Memory B cell (primary cell): ENCODE results near the gene GADD45G.

ENCODE experiments used
- ATAC-seq: fragments of 150-1000 bp; cut with Tn5 transposase; 2 replicates; pipeline ENCODE4 v1.10.0; 2021; ENCODE audit warnings: low read depth, mild to moderate bottlenecking, moderate library complexity
- DNase-seq, 2 donors: peaks; one replicate each; pipeline ENCODE4 v3.0.0; 2022; ENCODE audit warnings: low spot score in 2 of 2
- H3K27ac Mint-ChIP-seq: one replicate; pipeline ENCODE4 v1.8.0; 2022; ENCODE audit warnings: mild to moderate bottlenecking, moderate library complexity, mixed read lengths
- H3K27me3 Mint-ChIP-seq: one replicate; pipeline ENCODE4 v1.8.0; 2022; ENCODE audit warnings: mixed read lengths
- H3K36me3 Mint-ChIP-seq: one replicate; pipeline ENCODE4 v1.8.0; 2022; ENCODE audit warnings: mild to moderate bottlenecking, mixed read lengths
- H3K4me1 Mint-ChIP-seq: one replicate; pipeline ENCODE4 v1.8.0; 2022; ENCODE audit warnings: mixed read lengths
- H3K4me3 Mint-ChIP-seq: one replicate; pipeline ENCODE4 v1.8.0; 2022; ENCODE audit warnings: mild to moderate bottlenecking, moderate library complexity, mixed read lengths
- H3K9me3 Mint-ChIP-seq: one replicate; pipeline ENCODE4 v1.8.0; 2022; ENCODE audit warnings: mixed read lengths

Gene GADD45G

DNA sequence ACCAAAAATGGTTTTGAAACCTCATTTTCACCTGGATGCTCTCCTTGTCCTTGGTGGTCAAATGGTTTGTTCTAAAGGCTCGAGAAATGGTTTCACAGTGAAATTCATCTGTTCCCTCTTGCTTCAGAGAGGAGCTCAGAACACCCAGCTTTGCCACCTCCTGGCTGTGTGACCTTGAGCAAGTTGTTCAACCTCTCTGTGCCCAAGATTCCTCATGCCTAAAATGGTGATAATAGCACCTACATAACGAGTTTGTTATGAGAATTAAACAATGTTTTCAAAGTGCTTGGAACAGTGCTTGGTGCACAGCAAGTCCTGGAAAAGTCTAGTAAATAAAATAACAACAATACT lies 6.5 kb upstream of the GADD45G start:
- H3K36me3 Mint-ChIP-seq = no peaks in the 10 kb centered on the region
- no peak overlapping the region for H3K4me3 Mint-ChIP-seq
- no peaks in the 10 kb centered on the region for H3K9me3 Mint-ChIP-seq
- H3K4me1 Mint-ChIP-seq = peaks cover 3% of the 10 kb centered on the region
- no peak overlapping the region for H3K27ac Mint-ChIP-seq
- DNase-seq (no peak), ATAC-seq (no peak)
- peaks cover 13% of the 10 kb centered on the region for H3K27me3 Mint-ChIP-seq

GRCh38 chr9:89598926-89599325 lies 5.9 kb upstream of the GADD45G start:
- Mint-ChIP-seq H3K9me3 (no peaks in the 10 kb centered on the region), H3K4me1 (peaks cover 5% of the 10 kb centered on the region), H3K4me3 (no peak overlapping the region), H3K27me3 (peaks cover 10% of the 10 kb centered on the region), H3K36me3 (no peaks in the 10 kb centered on the region), H3K27ac (no peak overlapping the region)
- DNase-seq = no peak
- ATAC-seq = no peak

- Mint-ChIP-seq H3K27ac (no peak overlapping the region), H3K9me3 (no peaks in the 10 kb centered on the region), H3K4me3 (no peak overlapping the region), H3K4me1 (peaks cover 11% of the 10 kb centered on the region), H3K36me3 (no peaks in the 10 kb centered on the region), H3K27me3 (peaks cover 8% of the 10 kb centered on the region)
- DNase-seq (no peak), ATAC-seq (no peak)
Measured at GRCh38 chr9:89600831-89601230, 4.0 kb upstream of the GADD45G start.

DNA sequence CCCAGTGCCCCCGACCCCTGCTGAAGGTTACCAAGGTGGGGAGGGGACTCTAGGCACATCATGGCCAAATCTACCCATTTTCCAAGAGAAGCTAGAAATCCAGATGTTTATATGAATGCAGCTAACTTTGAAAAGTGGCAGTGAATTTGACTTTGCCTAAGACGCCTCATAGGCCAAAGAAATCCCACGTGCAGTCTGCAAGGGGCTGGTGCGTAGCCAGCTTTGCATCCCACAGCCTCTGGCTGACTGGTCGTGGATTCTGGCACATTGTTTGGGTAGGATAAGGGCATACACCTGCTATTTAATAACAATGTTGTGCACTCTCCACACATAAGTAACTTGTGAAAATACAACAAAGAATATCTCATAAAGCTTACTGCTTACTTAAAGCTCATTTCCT lies 3.5 kb upstream of the GADD45G start:
- no peak for ATAC-seq
- H3K27ac Mint-ChIP-seq = no peak overlapping the region
- peaks cover 6% of the 10 kb centered on the region for H3K27me3 Mint-ChIP-seq
- DNase-seq = no peak
- no peaks in the 10 kb centered on the region for H3K36me3 Mint-ChIP-seq
- peaks cover 13% of the 10 kb centered on the region for H3K4me1 Mint-ChIP-seq
- H3K9me3 Mint-ChIP-seq = no peaks in the 10 kb centered on the region
- no peak overlapping the region for H3K4me3 Mint-ChIP-seq

DNA sequence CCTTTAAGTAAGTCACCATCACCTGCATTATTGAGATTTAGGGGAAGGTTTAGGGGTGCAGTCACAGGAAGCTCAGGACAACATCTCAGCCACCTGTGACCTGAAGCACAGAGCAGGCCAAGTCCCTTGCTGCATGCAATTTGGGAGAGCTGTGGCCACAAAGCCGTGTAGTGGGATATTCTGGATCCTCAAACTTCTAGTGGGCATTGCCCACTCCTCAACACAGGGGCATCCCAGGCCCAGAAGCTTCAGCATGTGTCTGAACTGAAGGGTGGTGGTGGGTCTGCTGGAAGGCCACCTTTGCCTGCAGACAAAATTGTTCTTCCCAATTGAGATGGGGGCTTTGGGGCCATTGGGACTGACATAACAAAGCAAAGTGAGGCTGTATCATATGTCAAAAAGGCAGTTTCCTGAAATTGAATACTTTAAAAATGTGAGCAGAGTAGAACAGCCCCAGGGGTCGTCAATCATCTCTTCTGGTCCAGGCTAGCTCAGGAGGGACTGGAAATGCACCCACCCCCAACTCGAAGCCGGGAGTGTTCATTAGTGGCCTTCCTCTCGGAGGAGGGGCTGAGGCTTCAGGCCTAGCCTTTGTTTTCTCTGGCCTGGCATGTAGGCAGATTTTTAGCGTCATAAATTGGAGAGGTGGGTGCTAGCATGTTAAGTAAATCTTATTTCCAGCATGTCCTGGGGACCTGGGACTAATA lies 2.8 kb upstream of the GADD45G start:
- no peak for ATAC-seq

GRCh38 chr9:89602978-89603766 lies 1.6 kb upstream of the GADD45G start:
- Mint-ChIP-seq H3K9me3 (no peaks in the 10 kb centered on the region), H3K4me1 (peaks cover 15% of the 10 kb centered on the region), H3K27me3 (peaks cover 2% of the 10 kb centered on the region), H3K4me3 (peak overlapping the region; percentile 84), H3K27ac (peak overlapping the region; percentile 31), H3K36me3 (no peaks in the 10 kb centered on the region)
- ATAC-seq (peak; percentile 60), DNase-seq (peak; percentile 81 to 86)

More for the DNA sequence above, 2.8 kb upstream of the GADD45G start:
- Mint-ChIP-seq H3K27ac (no peak overlapping the region), H3K4me1 (peaks cover 15% of the 10 kb centered on the region), H3K9me3 (no peaks in the 10 kb centered on the region), H3K4me3 (no peak overlapping the region), H3K27me3 (peaks cover 4% of the 10 kb centered on the region), H3K36me3 (no peaks in the 10 kb centered on the region)
- DNase-seq = no peak

GRCh38 chr9:89603767-89604665 lies 796 bp upstream of the GADD45G start:
- DNase-seq (peak in 1 of 2 donors; percentile 50), ATAC-seq (peak; percentile 3)
- peaks cover 4% of the 10 kb centered on the region for H3K27me3 Mint-ChIP-seq
- no peaks in the 10 kb centered on the region for H3K9me3 Mint-ChIP-seq
- no peaks in the 10 kb centered on the region for H3K36me3 Mint-ChIP-seq
- peaks cover 15% of the 10 kb centered on the region for H3K4me1 Mint-ChIP-seq
- H3K4me3 Mint-ChIP-seq = peak overlapping the region; percentile 84
- no peak overlapping the region for H3K27ac Mint-ChIP-seq

DNA sequence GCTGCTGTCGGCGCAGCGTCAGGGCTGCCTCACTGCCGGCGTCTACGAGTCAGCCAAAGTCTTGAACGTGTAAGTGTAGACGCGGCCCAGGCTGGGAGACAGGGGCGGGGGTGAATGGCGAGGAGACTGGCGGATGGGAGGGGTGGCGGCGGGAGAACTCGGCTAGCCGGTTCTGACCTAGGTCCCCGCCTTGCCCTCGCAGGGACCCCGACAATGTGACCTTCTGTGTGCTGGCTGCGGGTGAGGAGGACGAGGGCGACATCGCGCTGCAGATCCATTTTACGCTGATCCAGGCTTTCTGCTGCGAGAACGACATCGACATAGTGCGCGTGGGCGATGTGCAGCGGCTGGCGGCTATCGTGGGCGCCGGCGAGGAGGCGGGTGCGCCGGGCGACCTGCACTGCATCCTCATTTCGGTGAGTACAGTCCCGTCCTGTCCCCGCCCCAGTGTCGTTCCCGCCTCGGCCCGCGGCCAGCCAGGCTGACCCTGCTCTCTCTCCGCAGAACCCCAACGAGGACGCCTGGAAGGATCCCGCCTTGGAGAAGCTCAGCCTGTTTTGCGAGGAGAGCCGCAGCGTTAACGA lies 745 bp downstream of the GADD45G start:
- Mint-ChIP-seq H3K9me3 (no peaks in the 10 kb centered on the region), H3K27me3 (peaks cover 7% of the 10 kb centered on the region)

GRCh38 chr9:89606049-89606623 lies 1.3 kb downstream of the GADD45G start:
- DNase-seq (no peak), ATAC-seq (peak; percentile 9)
- Mint-ChIP-seq H3K4me3 (peak overlapping the region; percentile 86), H3K36me3 (no peaks in the 10 kb centered on the region), H3K4me1 (peaks cover 15% of the 10 kb centered on the region), H3K27ac (no peak overlapping the region), H3K27me3 (peaks cover 7% of the 10 kb centered on the region), H3K9me3 (no peaks in the 10 kb centered on the region)

More for the DNA sequence above, 745 bp downstream of the GADD45G start:
- no peaks in the 10 kb centered on the region for H3K36me3 Mint-ChIP-seq
- H3K4me1 Mint-ChIP-seq = peaks cover 15% of the 10 kb centered on the region
- DNase-seq (peak; percentile 16 to 55), ATAC-seq (peak; percentile 26)
- H3K4me3 Mint-ChIP-seq = peak overlapping the region; percentile 86
- peak overlapping the region; percentile 55 for H3K27ac Mint-ChIP-seq

DNA sequence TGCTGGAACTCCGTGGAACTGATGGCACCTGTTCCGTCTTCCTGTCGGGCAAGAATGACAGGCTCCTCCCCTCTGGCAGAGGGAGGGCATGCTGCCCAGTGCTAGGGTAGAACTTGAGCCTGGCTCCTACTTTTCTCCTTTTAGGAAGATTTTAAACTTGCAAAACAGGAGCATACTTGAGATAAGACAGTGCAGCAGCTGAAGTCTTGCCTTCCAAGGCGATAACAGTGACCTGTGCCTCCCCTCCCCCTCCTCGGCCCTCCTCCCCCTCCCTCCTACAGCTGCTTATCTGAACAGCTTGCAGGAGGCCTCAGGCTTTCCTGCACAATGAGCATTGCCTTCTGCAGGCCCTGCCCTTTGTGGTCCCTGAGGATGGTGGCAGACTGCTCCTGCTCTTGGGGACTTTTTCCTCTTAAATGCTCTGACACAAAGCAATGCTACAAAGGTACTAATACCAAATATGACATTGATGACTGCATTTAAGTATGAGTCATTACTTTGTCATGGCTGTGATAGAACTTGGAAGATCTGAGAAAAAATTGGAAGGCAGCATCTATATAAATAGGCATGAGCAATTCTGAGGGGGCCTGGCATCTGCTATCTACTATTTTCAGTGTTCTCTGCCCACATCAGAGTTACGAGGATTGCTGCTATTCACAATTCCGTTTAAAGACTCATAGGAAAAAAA lies 2.0 kb downstream of the GADD45G start:
- no peaks in the 10 kb centered on the region for H3K9me3 Mint-ChIP-seq
- ATAC-seq (no peak), DNase-seq (no peak)
- peaks cover 15% of the 10 kb centered on the region for H3K4me1 Mint-ChIP-seq
- no peak overlapping the region for H3K27ac Mint-ChIP-seq
- peaks cover 7% of the 10 kb centered on the region for H3K27me3 Mint-ChIP-seq
- H3K4me3 Mint-ChIP-seq = peak overlapping the region; percentile 86
- H3K36me3 Mint-ChIP-seq = no peaks in the 10 kb centered on the region

DNA sequence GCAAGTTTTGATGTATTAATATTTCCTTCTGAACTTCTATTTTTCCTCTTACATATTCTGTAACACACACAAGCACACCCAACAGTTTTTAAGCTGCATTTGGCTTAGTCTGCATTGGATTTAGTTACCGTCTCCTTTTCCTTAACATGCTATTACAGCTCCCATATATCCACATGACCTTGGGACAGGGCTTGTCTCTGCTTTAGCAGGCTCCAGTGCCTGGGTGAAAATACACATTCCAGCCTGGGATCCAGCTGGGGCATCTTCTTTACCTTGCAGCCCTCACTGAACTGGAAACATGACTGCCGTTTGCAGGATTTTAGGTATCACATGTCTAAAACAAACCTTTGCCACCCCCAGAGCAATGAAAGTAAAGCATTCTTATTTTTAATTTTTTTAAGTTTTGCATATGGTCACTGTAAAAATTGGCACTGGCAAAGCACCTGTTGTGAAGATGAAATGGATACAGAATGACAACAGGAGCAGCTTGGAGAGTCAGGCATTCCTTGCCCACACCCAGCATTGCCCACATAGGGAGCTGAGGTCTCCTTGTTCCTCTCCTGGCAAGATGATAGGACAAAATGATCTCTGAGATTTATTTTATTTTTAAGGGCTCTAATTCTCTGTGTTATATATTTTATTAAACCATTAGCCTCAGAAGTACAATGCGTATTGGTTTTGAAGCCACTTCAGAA lies 4.0 kb downstream of the GADD45G start:
- Mint-ChIP-seq H3K4me3 (no peak overlapping the region), H3K9me3 (peaks cover 6% of the 10 kb centered on the region), H3K27ac (no peak overlapping the region)

GRCh38 chr9:89609426-89610006 lies 4.7 kb downstream of the GADD45G start:
- ATAC-seq = no peak
- Mint-ChIP-seq H3K9me3 (peaks cover 6% of the 10 kb centered on the region), H3K27ac (no peak overlapping the region), H3K36me3 (no peaks in the 10 kb centered on the region), H3K4me1 (peaks cover 11% of the 10 kb centered on the region), H3K4me3 (no peak overlapping the region), H3K27me3 (peaks cover 10% of the 10 kb centered on the region)
- DNase-seq = no peak

More for the DNA sequence above, 4.0 kb downstream of the GADD45G start:
- H3K4me1 Mint-ChIP-seq = peaks cover 11% of the 10 kb centered on the region
- peaks cover 10% of the 10 kb centered on the region for H3K27me3 Mint-ChIP-seq
- DNase-seq (no peak), ATAC-seq (no peak)
- no peaks in the 10 kb centered on the region for H3K36me3 Mint-ChIP-seq
